IPS DF 6.9 (cell line): ENCODE results near the gene ASCL2.

Source experiments
- DNase-seq: peaks from one replicate; pipeline ENCODE4 v3.0.0-alpha.2; 2013; ENCODE audit warnings: low read depth, low spot score
- H3K27ac ChIP-seq: one replicate; pipeline ENCODE4 v1.5.1; 2013; ENCODE audit warnings: low read length, control low read depth
- H3K27me3 ChIP-seq: 2 replicates; pipeline ENCODE4 v1.6.1; 2013; ENCODE audit warnings: mild to moderate bottlenecking, low read length; ENCODE audit not compliant: control insufficient read depth, insufficient read depth
- H3K36me3 ChIP-seq: 2 replicates; pipeline ENCODE4 v1.6.1; 2013; ENCODE audit warnings: low read length; ENCODE audit not compliant: control insufficient read depth, insufficient read depth
- H3K4me1 ChIP-seq: 2 replicates; pipeline ENCODE4 v1.6.1; 2013; ENCODE audit warnings: low read length; ENCODE audit not compliant: control insufficient read depth, insufficient read depth
- H3K4me3 ChIP-seq: 2 replicates; pipeline ENCODE4 v1.5.1; 2013; ENCODE audit warnings: mild to moderate bottlenecking, low read length
- H3K9me3 ChIP-seq: 2 replicates; pipeline ENCODE4 v1.6.1; 2013; ENCODE audit warnings: low read length, inconsistent platforms; ENCODE audit not compliant: control insufficient read depth, insufficient read depth
- WGBS: extraction: QIAGEN DNeasy Blood & Tissue Kit; methylation state at CpG from one replicate; pipeline ENCODE4 v1.1.7; 2013; ENCODE audit warnings: mixed read lengths, missing lambda C conversion rate; ENCODE audit not compliant: insufficient read length, insufficient coverage; 5-methylcytosine and 5-hydroxymethylcytosine counted together

ASCL2 gene

DNA sequence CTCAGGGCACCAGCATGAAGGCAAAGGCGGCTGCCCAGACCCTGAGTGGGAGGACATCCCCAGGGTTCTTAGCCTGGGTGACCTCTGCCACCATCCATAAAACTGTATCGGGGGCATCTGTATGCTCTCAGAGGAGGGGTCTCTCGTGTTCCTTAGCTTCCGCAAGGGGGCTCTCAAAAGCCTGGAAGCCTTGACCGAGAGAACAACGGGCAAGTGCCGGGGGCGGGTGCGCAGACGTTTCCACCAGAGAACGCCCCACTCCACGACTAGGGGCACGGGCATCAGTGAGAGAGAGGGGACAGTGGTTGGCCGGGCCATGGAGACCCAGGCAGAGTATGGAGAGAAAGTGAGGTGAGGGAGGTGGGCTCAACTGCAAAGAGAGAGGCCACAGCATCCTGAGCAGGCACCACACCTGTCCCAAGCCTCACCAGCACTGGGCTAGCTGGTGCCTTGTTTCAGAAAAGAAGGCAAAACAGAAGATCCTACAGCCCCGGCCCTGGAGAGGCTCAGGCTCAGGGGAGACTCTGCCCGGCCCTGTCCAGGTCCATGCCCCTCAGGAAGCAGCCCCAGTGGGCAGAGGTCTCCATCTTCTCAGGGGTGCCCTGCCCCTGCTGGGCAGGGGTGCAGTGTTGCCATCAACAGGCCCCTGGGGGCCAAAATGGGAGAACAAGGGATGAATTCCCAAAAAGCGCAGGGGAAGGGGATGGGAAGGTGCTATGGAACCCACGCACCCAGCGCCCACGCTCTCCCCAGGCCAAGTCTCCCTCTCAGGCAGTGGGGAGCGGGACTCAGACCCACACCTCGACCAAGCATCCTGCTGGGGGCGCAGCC lies 37.3 kb upstream of the ASCL2 start:
- H3K27me3 ChIP-seq = no peaks in the 10 kb centered on the region
- H3K4me3 ChIP-seq = no peak overlapping the region
- H3K9me3 ChIP-seq = no peaks in the 10 kb centered on the region
- DNase-seq = no peak
- H3K36me3 ChIP-seq = no peaks in the 10 kb centered on the region; the same call in 1 of the 2 replicates
- H3K27ac ChIP-seq = no peak overlapping the region
- H3K4me1 ChIP-seq = no peaks in the 10 kb centered on the region
- WGBS = no CpG with 5 or more reads among the region's 23 CpGs

DNA sequence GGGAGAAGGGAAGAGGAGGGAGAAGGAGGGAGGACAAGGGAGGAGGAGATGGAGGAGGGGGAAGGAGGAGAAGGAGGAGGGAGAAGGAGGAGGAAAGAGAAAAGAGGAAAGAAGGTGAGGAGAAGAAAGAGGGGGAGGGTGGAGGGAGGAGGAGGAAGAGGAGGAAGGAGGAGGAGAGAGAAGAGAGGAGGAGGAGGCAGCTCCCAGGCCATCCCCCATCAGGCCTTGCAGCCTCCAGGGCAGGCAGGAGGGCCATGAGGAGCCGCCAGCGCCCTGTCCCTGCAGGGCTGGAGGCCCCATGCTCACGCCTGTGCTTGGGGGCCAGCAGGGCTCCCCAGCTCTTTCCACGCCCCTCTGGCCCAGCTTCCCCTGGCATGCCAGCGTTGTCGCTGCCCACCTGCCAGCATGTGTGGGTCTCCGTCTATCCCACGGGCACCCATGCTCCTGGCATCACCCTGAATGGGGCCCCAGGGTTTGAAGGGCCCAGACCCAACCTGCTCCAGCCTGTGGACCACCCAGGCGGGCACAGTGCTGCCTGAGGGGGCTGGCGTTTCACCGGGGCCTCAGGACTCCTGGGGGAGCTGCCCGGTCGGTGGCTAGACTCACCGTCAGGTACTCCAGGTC lies 36.6 kb upstream of the ASCL2 start:
- no peaks in the 10 kb centered on the region for H3K4me1 ChIP-seq

GRCh38 chr11:2306452-2306823 lies 36.0 kb upstream of the ASCL2 start:
- H3K27ac ChIP-seq = no peak overlapping the region
- no peak for DNase-seq
- H3K9me3 ChIP-seq = no peaks in the 10 kb centered on the region
- no peaks in the 10 kb centered on the region for H3K4me1 ChIP-seq
- WGBS = no CpG with 5 or more reads among the region's 4 CpGs
- no peaks in the 10 kb centered on the region for H3K27me3 ChIP-seq
- H3K4me3 ChIP-seq = no peak overlapping the region
- H3K36me3 ChIP-seq = no peaks in the 10 kb centered on the region; the same call in 1 of the 2 replicates

More for the DNA sequence above, 36.6 kb upstream of the ASCL2 start:
- H3K4me3 ChIP-seq = no peak overlapping the region
- H3K27ac ChIP-seq = no peak overlapping the region
- H3K27me3 ChIP-seq = no peaks in the 10 kb centered on the region
- no peaks in the 10 kb centered on the region; the same call in 1 of the 2 replicates for H3K36me3 ChIP-seq
- H3K9me3 ChIP-seq = no peaks in the 10 kb centered on the region
- no peak for DNase-seq
- WGBS = no CpG with 5 or more reads among the region's 14 CpGs

- H3K9me3 ChIP-seq = no peaks in the 10 kb centered on the region
- H3K4me3 ChIP-seq = no peak overlapping the region
- DNase-seq = no peak
- no peaks in the 10 kb centered on the region; the same call in 1 of the 2 replicates for H3K36me3 ChIP-seq
- H3K27me3 ChIP-seq = no peaks in the 10 kb centered on the region
- no CpG with 5 or more reads among the region's 12 CpGs for WGBS
- no peak overlapping the region for H3K27ac ChIP-seq
- no peaks in the 10 kb centered on the region for H3K4me1 ChIP-seq
Measured at GRCh38 chr11:2305788-2306451, 35.5 kb upstream of the ASCL2 start.

- Histone ChIP-seq H3K4me1 (no peaks in the 10 kb centered on the region), H3K27ac (no peak overlapping the region), H3K4me3 (no peak overlapping the region), H3K27me3 (no peaks in the 10 kb centered on the region), H3K9me3 (no peaks in the 10 kb centered on the region), H3K36me3 (no peaks in the 10 kb centered on the region; the same call in 1 of the 2 replicates)
- WGBS = no CpG with 5 or more reads among the region's 10 CpGs
- DNase-seq = peak; percentile 47
Measured at GRCh38 chr11:2305140-2305778, 34.9 kb upstream of the ASCL2 start.

- Histone ChIP-seq H3K4me1 (no peaks in the 10 kb centered on the region), H3K27me3 (no peaks in the 10 kb centered on the region), H3K9me3 (no peaks in the 10 kb centered on the region), H3K4me3 (no peak overlapping the region), H3K36me3 (no peaks in the 10 kb centered on the region; the same call in 1 of the 2 replicates), H3K27ac (no peak overlapping the region)
- DNase-seq = no peak
- no CpG with 5 or more reads among the region's 14 CpGs for WGBS
Measured at GRCh38 chr11:2304506-2305139, 34.2 kb upstream of the ASCL2 start.

DNA sequence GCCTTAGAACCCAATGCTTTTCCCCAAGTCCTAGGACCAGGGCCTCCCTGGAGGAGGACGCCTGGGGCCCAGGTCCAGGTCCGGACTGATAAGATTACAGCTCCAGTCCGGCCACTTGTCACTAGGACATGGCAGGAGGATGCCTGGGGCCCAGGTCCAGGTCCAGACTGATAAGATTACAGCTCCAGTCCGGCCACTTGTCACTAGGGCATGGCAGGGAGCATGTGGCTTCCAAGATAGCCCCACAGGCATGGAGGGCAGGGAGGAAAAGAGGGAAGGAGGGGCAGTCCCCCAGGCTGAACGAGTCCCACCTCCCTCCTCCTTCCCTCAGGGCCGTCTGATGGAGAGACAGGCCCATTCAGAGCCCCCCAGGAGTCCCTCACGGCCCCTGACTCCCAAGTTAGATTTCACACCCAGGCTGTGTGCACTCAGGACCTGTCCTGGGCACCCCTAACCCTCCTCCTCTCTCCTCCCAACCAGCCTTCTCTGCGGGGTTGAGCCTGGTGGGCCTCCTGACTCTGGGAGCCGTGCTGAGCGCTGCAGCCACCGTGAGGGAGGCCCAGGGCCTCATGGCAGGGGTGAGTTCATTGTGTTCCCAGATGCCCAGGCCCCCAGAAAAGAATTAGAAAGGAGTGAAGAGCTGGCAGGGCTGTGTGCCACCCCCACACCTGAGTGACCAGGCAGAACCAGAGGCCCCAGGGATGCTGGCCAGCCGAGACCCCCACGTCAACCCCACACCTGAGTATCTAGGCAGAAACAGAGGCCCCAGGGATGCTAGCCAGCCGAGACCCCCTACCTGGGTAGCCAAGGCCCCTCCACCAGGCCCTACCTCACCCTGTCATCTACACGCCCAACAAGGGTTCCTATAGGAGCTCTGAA lies 33.5 kb upstream of the ASCL2 start:
- no CpG with 5 or more reads among the region's 15 CpGs for WGBS
- H3K36me3 ChIP-seq = no peaks in the 10 kb centered on the region; the same call in 1 of the 2 replicates
- no peak for DNase-seq
- no peak overlapping the region for H3K4me3 ChIP-seq
- H3K27ac ChIP-seq = no peak overlapping the region
- no peaks in the 10 kb centered on the region for H3K27me3 ChIP-seq
- H3K9me3 ChIP-seq = no peaks in the 10 kb centered on the region
- no peaks in the 10 kb centered on the region for H3K4me1 ChIP-seq

DNA sequence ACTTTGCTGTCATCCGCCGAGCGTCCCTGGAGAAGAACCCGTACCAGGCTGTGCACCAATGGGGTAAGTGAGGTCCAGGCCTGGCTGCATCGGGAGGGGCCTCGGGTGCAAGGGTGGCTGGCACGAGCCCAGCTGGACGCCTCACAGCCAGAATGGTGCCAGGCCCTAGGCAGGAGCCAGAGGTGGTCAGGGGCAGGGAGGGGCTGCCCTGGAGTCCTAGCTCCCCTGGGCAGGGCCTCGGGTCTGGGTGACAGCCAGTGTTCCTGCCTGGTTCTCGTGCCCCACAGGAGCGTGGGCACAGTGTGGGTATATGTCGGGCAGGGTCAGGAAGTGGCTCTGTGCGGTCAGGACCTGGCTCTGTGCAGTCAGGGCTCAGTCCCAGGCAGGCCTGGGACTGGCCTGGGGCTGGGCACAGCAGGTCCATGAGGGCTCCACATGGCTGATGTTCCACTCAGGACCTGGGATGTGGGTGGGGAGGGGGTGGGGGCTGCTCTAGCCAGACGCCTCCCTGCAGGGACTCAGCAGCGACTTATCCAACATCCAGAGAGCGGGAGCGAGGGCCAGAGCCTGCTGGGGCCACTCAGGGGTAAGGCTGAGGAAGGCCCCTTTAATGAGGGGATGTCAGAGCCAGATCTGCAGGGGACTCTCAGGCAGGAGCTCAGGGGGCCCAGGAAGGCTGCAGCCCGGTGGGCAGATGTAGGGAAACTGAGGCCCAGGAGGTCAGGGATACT lies 32.7 kb upstream of the ASCL2 start:
- Histone ChIP-seq H3K27ac (no peak overlapping the region), H3K9me3 (no peaks in the 10 kb centered on the region), H3K4me1 (no peaks in the 10 kb centered on the region), H3K4me3 (no peak overlapping the region), H3K27me3 (no peaks in the 10 kb centered on the region), H3K36me3 (no peaks in the 10 kb centered on the region; the same call in 1 of the 2 replicates)
- DNase-seq = no peak
- no CpG with 5 or more reads among the region's 18 CpGs for WGBS

DNA sequence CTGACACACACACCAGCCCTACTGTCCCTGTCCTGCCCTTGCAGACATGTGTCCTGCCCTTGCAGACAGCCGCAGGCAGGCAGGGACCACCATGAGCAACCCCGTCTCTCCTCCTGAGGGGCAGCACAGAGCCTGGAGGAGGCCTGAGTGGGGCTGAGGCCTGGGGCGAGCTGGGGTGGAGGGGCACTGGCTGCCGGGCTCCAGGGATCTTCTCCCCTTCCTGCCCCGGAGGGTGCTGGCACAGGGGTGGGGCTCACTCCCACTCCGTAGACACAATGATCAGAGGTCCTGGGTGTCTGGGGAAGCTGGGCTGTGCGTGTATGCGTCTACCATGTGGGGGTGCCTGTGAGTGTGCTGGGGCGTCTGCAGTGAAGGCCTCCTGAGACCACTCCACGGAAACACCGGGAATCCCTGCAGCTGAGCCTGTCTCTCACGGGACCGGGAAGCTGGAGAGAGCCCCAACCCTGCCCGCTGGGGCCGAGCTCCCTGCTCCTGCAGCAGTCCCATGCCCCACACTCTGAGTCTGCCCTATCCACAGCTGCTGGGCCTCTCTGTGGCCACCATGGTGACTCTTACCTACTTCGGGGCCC lies 32.0 kb upstream of the ASCL2 start:
- H3K27me3 ChIP-seq = no peaks in the 10 kb centered on the region
- no peaks in the 10 kb centered on the region for H3K4me1 ChIP-seq
- H3K27ac ChIP-seq = no peak overlapping the region
- H3K9me3 ChIP-seq = no peaks in the 10 kb centered on the region
- no peak overlapping the region for H3K4me3 ChIP-seq
- no peak for DNase-seq
- H3K36me3 ChIP-seq = no peaks in the 10 kb centered on the region; the same call in 1 of the 2 replicates
- WGBS = no CpG with 5 or more reads among the region's 16 CpGs
